GM21717 (cell line): Measurements from ENCODE around the gene SLC35D2.
A peak's percentile ranks its signal among the peaks of the same experiment; 100 is the strongest.

ENCODE experiments used
- ATAC-seq: cut with Tn5 transposase; IDR thresholded peaks from one replicate; pipeline ENCODE4 v1.9.1; 2021; ENCODE audit warnings: mild to moderate bottlenecking, moderate library complexity; ENCODE audit not compliant: unreplicated experiment

Gene SLC35D2

GRCh38 chr9:96383165-96383942, at the start of gene SLC35D2:
SLC35D2 (minus strand) TSS chr9:96383711; CDS start chr9:96383634, 77 bp downstream.
- ATAC-seq, result no peak

GRCh38 chr9:96430377-96430776, 46.9 kb upstream of the SLC35D2 start:
- no peak for ATAC-seq

GRCh38 chr9:96429732-96430131, 46.2 kb upstream of the SLC35D2 start:
- ATAC-seq, result no peak

GRCh38 chr9:96425500-96426169, 42.1 kb upstream of the SLC35D2 start:
- no peak for ATAC-seq

- ATAC-seq, result no peak
These were observed 40.5 kb upstream of the SLC35D2 start for GRCh38 chr9:96423985-96424336.

GRCh38 chr9:96423322-96423984, 39.9 kb upstream of the SLC35D2 start:
- no peak for ATAC-seq

- ATAC-seq, result no peak
These were observed 37.1 kb upstream of the SLC35D2 start for GRCh38 chr9:96420468-96421219.

GRCh38 chr9:96419691-96419969, 36.1 kb upstream of the SLC35D2 start:
- no peak for ATAC-seq

- ATAC-seq, result peak; percentile 41
These were observed 35.6 kb upstream of the SLC35D2 start for GRCh38 chr9:96418920-96419690.

- peak; percentile 62 for ATAC-seq
These were observed 34.8 kb upstream of the SLC35D2 start, which contains the start of gene ZNF367 for GRCh38 chr9:96418083-96418919. ZNF367 (minus strand) TSS chr9:96418370; CDS start chr9:96418032, 338 bp downstream.

- ATAC-seq, result peak; percentile 6
These were observed 34.2 kb upstream of the SLC35D2 start for GRCh38 chr9:96417661-96418082.

- peak; percentile 18 for ATAC-seq
These were observed 33.6 kb upstream of the SLC35D2 start for GRCh38 chr9:96417051-96417586.

GRCh38 chr9:96413302-96414221, 30.1 kb upstream of the SLC35D2 start:
- no peak for ATAC-seq

GRCh38 chr9:96412174-96412913, 28.8 kb upstream of the SLC35D2 start:
- no peak for ATAC-seq

GRCh38 chr9:96411129-96411838, 27.8 kb upstream of the SLC35D2 start:
- ATAC-seq, result no peak

- ATAC-seq, result no peak
These were observed 25.1 kb upstream of the SLC35D2 start for GRCh38 chr9:96408409-96409280.
